ENCODE data around the gene PLD5.

GRCh38 chr1:242470774-242471173 lies 53.7 kb downstream of the PLD5 start:
- TF ChIP-seq POLR2AphosphoS5 (IDR thresholded peaks at IDR 0.05; ENCODE audit: insufficient read depth, low read depth, low read length) (no peak), CTCF (IDR thresholded peaks at IDR 0.05; ENCODE audit: extremely low read depth in 1 of 2, insufficient read depth in 1 of 2, low read depth in 1 of 2, low read length in 2 of 2) (no peak), POLR2A (IDR thresholded peaks at IDR 0.05; ENCODE audit: low read depth, low read length) (no peak), FOS (IDR thresholded peaks at IDR 0.05; ENCODE audit: borderline replicate concordance, insufficient read depth, low read length) (no peak), MYC (IDR thresholded peaks at IDR 0.05; ENCODE audit: low read depth, low read length) (no peak), GATA2 (IDR thresholded peaks at IDR 0.05; ENCODE audit: insufficient read depth, insufficient read length, low read depth, low read length) (no peak), EZH2 (IDR thresholded peaks at IDR 0.05; ENCODE audit: borderline replicate concordance, low read depth, low read length, severe bottlenecking) (no peak), MAX (IDR thresholded peaks at IDR 0.05; ENCODE audit: insufficient read depth, insufficient read length) (no peak)

Measured in endothelial cell of umbilical vein (primary cell).